Thyroid gland (tissue), 4 donors: Measurements from ENCODE around the gene PCYT2. TPM values are rescaled to one million over a fixed set of nuclear protein-coding genes. Genes with fewer than 3 reads are reported as not detected.

Experiments used
- DNase-seq, 2 donors: peaks; one replicate each; pipeline ENCODE4 v3.0.0-alpha.2; 2019
- H3K27ac ChIP-seq, 3 donors: fragments of 200-600 bp; sonication (generic); 1 replicate in 2 of 3; 2 replicates in 1 of 3; pipeline ENCODE4 v1.5.1; 2016 to 2019; ENCODE audit warnings: mild to moderate bottlenecking in 1 of 3, moderate library complexity in 1 of 3
- H3K27me3 ChIP-seq: fragments of 200-600 bp; sonication (generic); one replicate; pipeline ENCODE4 v1.5.1; 2019
- H3K36me3 ChIP-seq, 2 donors: fragments of 200-600 bp; sonication (generic); one replicate each; pipeline ENCODE4 v1.5.1; 2016 to 2019
- H3K4me1 ChIP-seq, 2 donors: fragments of 200-600 bp; sonication (generic); one replicate each; pipeline ENCODE4 v1.5.1; 2017 to 2019
- H3K4me3 ChIP-seq, 3 donors: fragments of 200-600 bp; sonication (generic); replicated peaks in 1 of 3; 1 replicate in 2 of 3; 2 replicates in 1 of 3; pipeline ENCODE4 v1.5.1; 2016; ENCODE audit warnings: mild to moderate bottlenecking in 1 of 3
- H3K9me3 ChIP-seq: fragments of 200-600 bp; sonication (generic); one replicate; pipeline ENCODE4 v1.5.1; 2017
- CTCF ChIP-seq, 6 experiments: fragments of 200-600 bp in 3 of 6; fragments of 450-650 bp in 3 of 6; sonication (generic) in 3 of 6; IDR thresholded peaks; one replicate each; pipeline ENCODE4 v1.5.1; 2016 to 2019; ENCODE audit warnings: antibody characterized with exemption in 6 of 6, mild to moderate bottlenecking in 2 of 6, inconsistent platforms in 1 of 6, moderate library complexity in 1 of 6
- POLR2A ChIP-seq, 2 donors: fragments of 450-650 bp; IDR thresholded peaks; one replicate each; pipeline ENCODE4 v1.6.1; 2017; ENCODE audit warnings: antibody characterized with exemption in 2 of 2, mild to moderate bottlenecking in 2 of 2, moderate library complexity in 1 of 2
- WGBS, 2 donors: methylation state at CpG; one replicate each; pipeline ENCODE4 v1.1.5; 2017; 5-methylcytosine and 5-hydroxymethylcytosine counted together
- intact Hi-C: fragments of 100-400 bp; cut with DNase I; formaldehyde crosslinking; loops from one replicate; pipeline ENCODE4 v1.15.1; 2023
- total RNA-seq, 4 donors: library from RNA; depleted of rRNA; stranded (reverse); fragments of >200 nt; gene quantifications; one replicate each; pipeline ENCODE4 v1.2.3, GENCODE V29; 2016

The PCYT2 gene
- total RNA-seq, 4 donors from 2014 or later: 30.4 to 36.5 (median 34.2) TPM

GRCh38 chr17:81858170-81858966 is 52.8 kb downstream of the PCYT2 start:
- Histone ChIP-seq H3K4me3 (no peak overlapping the region), H3K36me3 (peaks cover 37 to 41% of the 10 kb centered on the region in 2 donors), H3K9me3 (no peaks in the 10 kb centered on the region), H3K4me1 (peaks cover 20 to 34% of the 10 kb centered on the region in 2 donors), H3K27me3 (no peaks in the 10 kb centered on the region), H3K27ac (no peak overlapping the region)
- intact Hi-C loops: loop anchor here (2.0 to 5.0 kb wide), 2 partner anchors 26 to 146 kb away; partner anchors contain the start of genes MCRIP1 and SLC25A10
- no peak for DNase-seq
- TF ChIP-seq CTCF (IDR thresholded peaks at IDR 0.05) (no peak), POLR2A (IDR thresholded peaks at IDR 0.05) (no peak)
- WGBS, 2 donors: 90% methylated on average over 12 to 25 of the region's 30 CpGs

- TF ChIP-seq POLR2A (IDR thresholded peaks at IDR 0.05) (no peak), CTCF (IDR thresholded peaks at IDR 0.05) (no peak)
- Histone ChIP-seq H3K36me3 (peaks cover 58 to 61% of the 10 kb centered on the region in 2 donors), H3K4me1 (peaks cover 13 to 18% of the 10 kb centered on the region in 2 donors), H3K27me3 (no peaks in the 10 kb centered on the region), H3K27ac (no peak overlapping the region), H3K4me3 (no peak overlapping the region), H3K9me3 (no peaks in the 10 kb centered on the region)
- 85 to 86% methylated on average over 20 to 27 of the region's 29 CpGs for WGBS, 2 donors
- intact Hi-C loops: loop anchor here (5.0 kb wide), 1 partner anchor 143 kb away; the partner anchor contains the start of gene SLC25A10
- DNase-seq: no peak
Measured at GRCh38 chr17:81854974-81855774, 56.0 kb downstream of the PCYT2 start.

- 92 to 100% methylated on average over 8 to 10 of the region's 12 CpGs for WGBS, 2 donors
- DNase-seq: no peak
- H3K27me3 ChIP-seq: no peaks in the 10 kb centered on the region
- intact Hi-C loops: no loop called here
- no peaks in the 10 kb centered on the region for H3K9me3 ChIP-seq
- no peak overlapping the region for H3K4me3 ChIP-seq
- H3K27ac ChIP-seq: no peak overlapping the region
- TF ChIP-seq CTCF (IDR thresholded peaks at IDR 0.05) (no peak), POLR2A (IDR thresholded peaks at IDR 0.05) (no peak)
- peaks cover 51 to 62% of the 10 kb centered on the region in 2 donors for H3K36me3 ChIP-seq
- no peaks in the 10 kb centered on the region for H3K4me1 ChIP-seq
Measured at GRCh38 chr17:81852237-81852636, 59.0 kb downstream of the PCYT2 start.

GRCh38 chr17:81851423-81851822 is 59.8 kb downstream of the PCYT2 start:
- Histone ChIP-seq H3K27ac (no peak overlapping the region), H3K4me3 (no peak overlapping the region), H3K4me1 (no peaks in the 10 kb centered on the region), H3K9me3 (no peaks in the 10 kb centered on the region), H3K36me3 (peaks cover 54 to 64% of the 10 kb centered on the region in 2 donors), H3K27me3 (no peaks in the 10 kb centered on the region)
- 96% methylated on average over 14 to 15 of the region's 16 CpGs for WGBS, 2 donors
- intact Hi-C loops: no loop called here
- no peak for DNase-seq
- TF ChIP-seq CTCF (IDR thresholded peaks at IDR 0.05): no peak
- no peak for TF ChIP-seq POLR2A (IDR thresholded peaks at IDR 0.05)

Other genes starting within 250 kb of the PCYT2 start
- 10 to 100 TPM; 20.5 to 46.3 (median 34.2) TPM for gene OXLD1, start 244.8 kb downstream of the PCYT2 start, total RNA-seq
- 10 to 100 TPM in 1 of 4 donors, 1 to 10 TPM in 3; 4.4 to 11.4 (median 8.8) TPM for gene CCDC137, start 244.7 kb downstream of the PCYT2 start, total RNA-seq
- gene ARL16, start 227.6 kb downstream of the PCYT2 start, total RNA-seq: 10 to 100 TPM; 29.7 to 46.5 (median 37.2) TPM
- gene HGS, start 227.4 kb downstream of the PCYT2 start, total RNA-seq: 10 to 100 TPM; 62.9 to 98.3 (median 67.3) TPM
- gene MRPL12, start 208.0 kb downstream of the PCYT2 start, total RNA-seq: 10 to 100 TPM; 30.7 to 89.3 (median 46.4) TPM
- 10 to 100 TPM in 3 of 4 donors, 1 to 10 TPM in 1; 8.9 to 26.3 (median 20.8) TPM for gene SLC25A10, start 199.1 kb downstream of the PCYT2 start, total RNA-seq
- not detected for gene GCGR, start 107.2 kb downstream of the PCYT2 start, total RNA-seq
- 10 to 100 TPM; 55.2 to 88.6 (median 83.7) TPM for gene MCRIP1, start 78.1 kb downstream of the PCYT2 start, total RNA-seq
- gene PPP1R27, start 76.3 kb downstream of the PCYT2 start, total RNA-seq: not detected
- gene P4HB, start 50.9 kb downstream of the PCYT2 start, total RNA-seq: 1,000 to 10,000 TPM in 1 of 4 donors, 100 to 1,000 TPM in 3; 548 to 1,124 (median 681) TPM
- gene ARHGDIA, start 40.1 kb downstream of the PCYT2 start, total RNA-seq: 100 to 1,000 TPM; 115 to 173 (median 164) TPM
- gene ALYREF, start 19.8 kb downstream of the PCYT2 start, total RNA-seq: 100 to 1,000 TPM in 1 of 4 donors, 10 to 100 TPM in 3; 55.5 to 106 (median 75.4) TPM
- 100 to 1,000 TPM in 3 of 4 donors, 10 to 100 TPM in 1; 88.8 to 202 (median 169) TPM for gene ANAPC11, start 19.7 kb downstream of the PCYT2 start, total RNA-seq
- gene NPB, start 9.2 kb downstream of the PCYT2 start, total RNA-seq: 1 to 10 TPM in 1 of 4 donors, under 1 TPM in 2, not detected in 1; 0.33 to 1.1 (median 0.38) TPM
- 10 to 100 TPM in 3 of 4 donors, 1 to 10 TPM in 1; 8.9 to 23.5 (median 15.8) TPM for gene SIRT7, start 6.8 kb upstream of the PCYT2 start, total RNA-seq
- gene MAFG, start 16.3 kb upstream of the PCYT2 start, total RNA-seq: 10 to 100 TPM; 28.2 to 51.8 (median 36.4) TPM
- gene PYCR1, start 25.9 kb upstream of the PCYT2 start, total RNA-seq: 10 to 100 TPM in 2 of 4 donors, 1 to 10 TPM in 2; 5.5 to 29.2 (median 13.9) TPM
- not detected for gene MYADML2, start 35.8 kb upstream of the PCYT2 start, total RNA-seq
- gene NOTUM, start 49.8 kb upstream of the PCYT2 start, total RNA-seq: under 1 TPM in 1 of 4 donors, not detected in 3; 0.40 TPM
- gene ASPSCR1, start 66.2 kb upstream of the PCYT2 start, total RNA-seq: 10 to 100 TPM; 23.2 to 53.6 (median 35.7) TPM
- gene CENPX, start 111.5 kb upstream of the PCYT2 start, total RNA-seq: 10 to 100 TPM; 40.7 to 95.9 (median 78.0) TPM
- gene LRRC45, start 111.9 kb upstream of the PCYT2 start, total RNA-seq: 10 to 100 TPM; 15.3 to 33.0 (median 18.9) TPM
- 10 to 100 TPM; 11.8 to 23.8 (median 14.4) TPM for gene RAC3, start 120.3 kb upstream of the PCYT2 start, total RNA-seq
- 100 to 1,000 TPM in 2 of 4 donors, 10 to 100 TPM in 2; 88.6 to 161 (median 114) TPM for gene DCXR, start 126.3 kb upstream of the PCYT2 start, total RNA-seq
- gene RFNG, start 140.4 kb upstream of the PCYT2 start, total RNA-seq: 10 to 100 TPM; 36.0 to 49.0 (median 38.3) TPM
- 100 to 1,000 TPM in 2 of 4 donors, 10 to 100 TPM in 2; 80.1 to 164 (median 102) TPM for gene GPS1, start 140.5 kb upstream of the PCYT2 start, total RNA-seq
- gene DUS1L, start 154.4 kb upstream of the PCYT2 start, total RNA-seq: 10 to 100 TPM; 58.7 to 90.5 (median 75.5) TPM
- gene FASN, start 186.8 kb upstream of the PCYT2 start, total RNA-seq: 10 to 100 TPM; 23.5 to 92.5 (median 77.3) TPM